ENCODE data around the gene VWA5B1.

VWA5B1 gene

GRCh38 chr1:20351911-20352701 is 61.4 kb downstream of the VWA5B1 start:
- DNase-seq: no peak

- DNase-seq: no peak
These were observed 63.2 kb downstream of the VWA5B1 start for GRCh38 chr1:20353836-20354235.

GRCh38 chr1:20354610-20355009 is 63.9 kb downstream of the VWA5B1 start:
- no peak for DNase-seq

GRCh38 chr1:20355101-20355827 is 64.6 kb downstream of the VWA5B1 start:
- no peak for DNase-seq

GRCh38 chr1:20355828-20356735 is 65.4 kb downstream of the VWA5B1 start:
- no peak for DNase-seq

DNA sequence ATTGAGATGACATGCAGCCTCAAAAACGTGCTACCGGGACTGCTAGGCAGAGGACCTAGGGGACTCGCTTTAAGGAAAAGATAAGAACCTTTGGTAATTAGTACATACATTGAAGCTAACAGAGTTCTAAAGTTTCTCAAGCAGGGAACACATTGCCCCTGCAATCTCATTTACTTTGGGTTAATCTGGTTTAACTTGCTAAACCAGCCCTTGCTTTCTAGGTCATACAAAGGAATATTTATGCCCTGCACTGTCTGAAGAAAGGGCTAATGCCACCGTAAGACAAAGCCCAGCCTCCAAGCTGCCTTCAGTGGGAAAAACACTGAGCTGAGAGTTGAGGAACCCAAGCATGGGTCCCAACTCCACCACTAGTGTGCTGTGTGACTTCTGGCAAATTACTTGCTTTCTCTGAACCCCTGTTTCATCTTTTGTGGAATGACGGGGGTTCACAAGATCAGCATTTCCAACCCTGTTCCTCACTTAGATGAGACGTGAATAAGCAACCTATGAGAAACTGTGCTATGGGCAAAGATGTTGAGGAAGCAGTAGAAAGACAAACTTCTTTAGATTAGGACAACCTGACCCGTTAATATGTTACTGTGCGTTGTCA is 66.3 kb downstream of the VWA5B1 start:
- no peak for DNase-seq

DNA sequence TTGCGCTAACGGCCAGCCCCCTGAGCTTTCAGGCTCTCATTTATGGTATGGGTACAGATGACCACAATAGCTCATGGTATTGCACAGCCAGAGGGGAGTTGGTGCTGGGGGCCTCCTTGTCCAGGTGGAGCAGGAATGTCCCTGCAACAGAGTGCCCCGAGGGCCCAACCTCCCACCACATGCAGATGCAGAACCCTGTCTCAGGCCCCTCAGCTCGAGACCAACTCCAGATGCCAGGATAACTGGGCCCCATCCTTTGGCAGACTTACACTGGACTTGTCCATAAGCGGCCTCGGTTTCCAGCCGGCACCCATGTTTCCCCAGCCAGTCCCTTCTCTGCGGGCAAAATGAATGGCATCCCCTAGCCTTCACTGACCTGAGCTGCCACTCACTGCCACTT is 67.1 kb downstream of the VWA5B1 start:
- DNase-seq: no peak

DNA sequence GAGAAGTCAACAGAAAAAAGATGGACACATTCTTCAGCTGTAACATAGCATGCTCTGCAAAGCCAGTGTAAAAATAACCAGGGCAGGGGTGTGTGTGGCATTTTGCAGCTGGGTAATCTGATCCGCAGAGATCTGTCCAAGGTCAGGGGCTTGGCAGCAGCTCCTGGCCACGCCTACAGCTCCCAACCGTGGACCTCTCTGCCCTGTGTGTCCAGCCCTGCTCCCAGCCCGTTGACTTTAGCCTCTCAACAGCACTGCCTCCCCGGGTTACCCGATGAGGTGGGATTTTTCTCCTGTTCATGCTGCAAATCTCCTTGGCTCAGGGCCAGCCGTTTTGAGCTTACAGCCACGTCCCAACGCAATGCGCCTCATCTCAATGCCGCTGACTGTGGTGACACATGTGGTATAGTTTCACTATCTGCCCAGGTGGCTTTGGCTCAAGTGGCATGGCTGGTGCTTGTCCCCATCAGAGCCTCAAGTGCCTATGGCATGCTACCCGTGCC is 68.1 kb downstream of the VWA5B1 start:
- DNase-seq: no peak

GRCh38 chr1:20359451-20360330 is 69.0 kb downstream of the VWA5B1 start:
- no peak for DNase-seq

DNA sequence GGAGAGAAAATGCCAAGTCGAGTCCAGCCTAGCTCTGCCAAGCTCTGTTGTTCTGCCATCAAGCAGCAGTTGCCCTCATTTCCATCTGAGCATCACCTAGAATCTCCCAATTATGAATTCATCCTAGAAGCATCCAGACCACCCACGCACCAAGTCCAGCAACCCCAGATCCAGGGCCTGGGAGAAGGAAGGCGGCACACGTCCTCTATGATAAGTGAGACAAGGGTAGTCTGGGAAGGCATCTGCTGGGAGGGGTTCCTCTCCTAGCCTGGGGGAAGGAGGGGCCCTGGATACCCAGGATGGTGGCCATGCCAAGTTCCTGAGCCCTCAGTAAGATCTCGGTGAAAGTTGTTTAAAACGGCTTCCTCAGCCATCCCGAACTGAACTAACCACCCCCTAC is 70.7 kb downstream of the VWA5B1 start:
- DNase-seq: no peak

- no peak for DNase-seq
These were observed 71.2 kb downstream of the VWA5B1 start for GRCh38 chr1:20361805-20362381.

GRCh38 chr1:20362856-20363255 is 72.2 kb downstream of the VWA5B1 start:
- no peak for DNase-seq

- no peak for DNase-seq
These were observed 74.9 kb downstream of the VWA5B1 start for GRCh38 chr1:20365421-20366055.

DNA sequence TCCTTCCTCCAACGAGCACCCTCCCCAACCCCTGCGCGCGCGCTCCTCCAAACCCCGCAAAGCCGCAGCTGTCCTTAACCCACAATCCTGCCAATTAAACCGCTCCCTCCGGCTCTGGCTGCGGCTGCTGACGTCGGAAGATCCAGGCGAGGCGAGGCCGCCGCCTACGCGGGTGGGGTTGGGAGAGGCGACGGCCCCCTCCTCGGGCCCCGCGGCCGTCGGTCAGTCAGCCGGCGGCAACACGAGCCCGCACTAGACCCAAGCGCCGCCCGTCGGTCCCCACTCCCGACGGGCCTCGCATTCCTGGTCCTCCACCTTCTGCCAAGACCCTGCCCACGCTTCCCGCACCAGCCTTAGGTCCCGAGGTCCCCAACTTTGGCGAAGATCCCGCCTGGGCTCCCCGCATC is 75.4 kb downstream of the VWA5B1 start:
- DNase-seq: no peak

DNA sequence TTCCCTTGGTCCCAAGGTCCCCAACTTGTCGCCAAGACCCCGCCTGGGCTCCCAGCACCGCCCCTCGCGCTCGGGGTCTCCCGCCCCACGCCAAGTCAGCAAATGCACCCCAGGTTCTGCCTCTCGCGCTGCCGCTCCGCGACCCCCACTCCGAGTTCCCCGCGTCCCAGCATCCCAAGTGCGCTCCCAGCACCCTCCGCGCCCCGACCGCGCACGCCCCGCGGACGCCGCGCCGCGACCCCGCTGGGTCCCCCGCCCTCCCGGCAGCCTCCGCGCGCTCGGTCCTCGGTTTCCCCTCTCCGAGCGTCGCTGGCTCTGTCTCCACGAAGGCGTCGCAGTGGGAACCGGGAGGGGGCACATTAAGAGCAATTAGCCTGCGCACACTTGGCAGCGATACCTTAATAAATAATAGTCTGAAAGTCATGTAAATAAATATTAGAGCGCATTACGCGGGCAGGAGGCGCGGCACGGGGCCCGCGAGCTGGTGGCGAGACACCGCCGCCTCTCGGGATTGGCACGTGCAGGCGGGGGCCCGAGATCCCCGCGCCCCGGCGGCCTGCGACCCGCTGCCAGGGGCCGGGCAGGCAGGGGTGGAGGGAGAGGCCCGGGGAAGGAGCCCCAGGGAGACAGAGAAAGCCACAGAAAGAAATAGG is 75.9 kb downstream of the VWA5B1 start:
- no peak for DNase-seq

DNA sequence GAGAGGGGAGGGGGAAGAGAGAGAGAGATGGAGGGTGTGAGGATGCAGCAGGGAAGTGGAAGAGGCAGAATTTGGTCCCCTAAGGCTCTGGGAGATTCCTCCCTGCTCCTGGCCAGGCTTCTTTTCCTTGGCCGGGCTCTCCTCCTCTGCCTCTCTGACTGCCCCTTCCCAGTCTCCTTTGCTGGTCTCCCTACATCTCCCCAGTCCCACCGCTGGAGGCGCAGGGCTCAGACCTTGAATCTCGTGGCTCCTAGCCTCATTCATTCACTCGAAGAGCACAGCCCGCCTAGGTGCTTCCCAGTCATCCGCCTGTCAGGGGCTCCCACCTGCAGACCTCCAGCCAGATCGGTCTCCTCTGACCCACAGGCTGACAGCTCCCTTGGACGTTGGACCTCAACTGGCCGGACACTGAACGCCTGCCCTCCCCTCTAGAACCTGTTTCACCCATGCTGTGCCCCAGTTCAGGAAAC is 76.5 kb downstream of the VWA5B1 start:
- no peak for DNase-seq

GRCh38 chr1:20367626-20368025 is 77.0 kb downstream of the VWA5B1 start:
- no peak for DNase-seq

DNA sequence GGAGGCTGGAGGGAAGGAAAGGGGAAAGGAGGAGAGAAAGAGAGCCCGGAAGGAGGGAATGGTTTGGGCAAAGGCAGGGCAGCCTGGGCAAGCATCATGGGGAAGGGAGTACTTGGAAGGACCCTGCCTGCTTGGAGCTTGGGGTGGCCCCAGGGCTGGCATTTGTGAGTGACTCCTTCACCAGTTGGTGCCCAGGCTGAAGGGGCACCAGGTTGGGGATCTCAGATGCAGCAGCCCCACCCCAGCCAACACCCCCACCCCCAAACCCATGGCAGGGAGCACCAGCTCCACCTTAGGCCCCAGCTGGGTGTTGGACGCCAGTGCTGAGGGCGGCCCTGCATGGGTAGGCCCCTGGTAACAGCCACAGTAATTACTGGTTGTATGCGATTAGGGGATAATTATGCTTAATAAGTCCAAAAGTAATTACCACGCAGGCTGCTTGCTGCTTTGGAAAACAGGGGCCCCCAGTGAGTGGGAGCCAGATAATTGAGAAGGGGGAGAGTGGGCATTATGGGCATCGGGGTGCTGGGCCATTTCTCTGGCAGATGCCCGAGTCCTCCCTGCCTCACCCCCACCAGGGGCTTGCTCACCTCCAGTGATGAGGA is 78.3 kb downstream of the VWA5B1 start:
- no peak for DNase-seq

- no peak for DNase-seq
These were observed 80.0 kb downstream of the VWA5B1 start for GRCh38 chr1:20370698-20371097.

DNA sequence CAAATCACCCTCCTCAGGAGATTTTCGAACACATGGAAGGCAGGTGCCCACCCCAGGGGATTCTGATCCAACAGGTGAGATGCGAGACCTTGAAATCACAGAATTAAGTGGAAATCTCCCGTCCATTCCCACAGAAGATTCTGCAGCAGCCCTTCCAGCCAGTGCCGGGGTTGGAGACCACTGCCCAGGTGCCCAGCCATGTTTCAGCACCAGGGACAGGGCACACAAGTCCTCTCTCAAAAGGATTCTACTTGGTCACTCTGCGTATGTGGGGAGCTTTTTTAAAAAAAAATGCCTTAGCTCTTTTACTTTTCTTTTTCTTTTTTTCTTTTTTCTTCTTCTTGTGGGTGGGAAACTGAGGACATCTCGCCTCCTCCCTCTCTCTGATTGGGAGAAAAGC is 80.7 kb downstream of the VWA5B1 start:
- no peak for DNase-seq

Measured in CD4-positive, alpha-beta T cell treated with Interleukin-15 for 1 hour (primary cell).